Stimulated activated CD4-positive, alpha-beta T cell treated with anti-CD3 and anti-CD28 coated beads, Interleukin-12 subunit alpha, Interleukin-12 subunit beta, amount 100 ng/mL, for 48 hours (primary cell): ENCODE data around the gene BYSL.

Experiments
- DNase-seq, 3 donors: peaks; one replicate each; pipeline ENCODE4 v3.0.0-alpha.2; 2020; ENCODE audit warnings: low read depth in 2 of 3, low spot score in 1 of 3

Gene BYSL

GRCh38 chr6:41974281-41974825 is 53.1 kb downstream of the BYSL start:
- DNase-seq = no peak

GRCh38 chr6:41975276-41975675 is 54.0 kb downstream of the BYSL start:
- no peak for DNase-seq

GRCh38 chr6:41976794-41977484 is 55.6 kb downstream of the BYSL start:
- peak in 1 of 3 donors; percentile 37 for DNase-seq
